Measurements from ENCODE around the gene HYAL3. TPM values are rescaled to one million over a fixed set of nuclear protein-coding genes. Genes with fewer than 3 reads are reported as not detected.
A peak's percentile ranks its signal among the peaks of the same experiment; 100 is the strongest.

HYAL3 gene
- total RNA-seq, 1 experiment from 2014 or later = 2.9 TPM

DNA sequence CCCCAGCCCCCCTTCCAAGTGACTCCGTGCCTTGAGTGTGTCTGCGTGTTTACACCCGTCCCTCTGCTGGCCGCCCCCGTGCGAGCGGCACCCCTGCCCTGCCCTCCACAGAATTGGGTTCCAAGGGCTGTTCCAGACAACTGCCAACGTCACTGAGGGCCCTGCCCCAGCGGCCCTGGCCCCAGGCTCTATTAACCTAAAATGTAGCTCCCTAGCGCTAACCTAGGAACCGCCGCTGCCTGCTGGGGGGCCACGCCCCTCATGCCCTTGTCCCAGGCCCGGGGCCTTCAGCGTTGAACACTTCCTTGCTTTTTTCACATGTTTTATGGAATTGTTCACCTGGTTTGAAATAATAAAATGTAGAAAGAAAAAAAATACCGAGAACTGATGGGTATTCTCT, 40.2 kb downstream of the HYAL3 start:
- no peaks in the 10 kb centered on the region for H3K9me3 Mint-ChIP-seq
- no peak overlapping the region for H3K4me3 Mint-ChIP-seq
- ChIA-PET CTCF (interaction anchor here (0.6 to 7.6 kb wide), 15 partner anchors 8 to 152 kb away, joined by 3 to 151 read pairs (median 17); partner anchors contain the start of genes GNAI2, HYAL3, LSMEM2 and NAA80), POLR2A (interaction anchor here (0.7 to 1.6 kb wide), 2 partner anchors 23 to 1716 kb away, joined by 3 to 6 read pairs; partner anchors contain the start of genes ABHD14A and GNAI2)
- no peaks in the 10 kb centered on the region for H3K27me3 Mint-ChIP-seq (ENCODE audit: low read depth)
- peak overlapping the region; percentile 38; the same call in 1 of the 2 replicates for H3K27ac Mint-ChIP-seq
- peaks cover 29% of the 10 kb centered on the region for H3K4me1 Mint-ChIP-seq
- no peak for TF ChIP-seq ATF1 (CRISPR knock-in tag; IDR thresholded peaks at IDR 0.05)
- peaks cover 16% of the 10 kb centered on the region for H3K36me3 Mint-ChIP-seq
- DNase-seq (ENCODE audit: low spot score) (no peak), ATAC-seq (no peak)

DNA sequence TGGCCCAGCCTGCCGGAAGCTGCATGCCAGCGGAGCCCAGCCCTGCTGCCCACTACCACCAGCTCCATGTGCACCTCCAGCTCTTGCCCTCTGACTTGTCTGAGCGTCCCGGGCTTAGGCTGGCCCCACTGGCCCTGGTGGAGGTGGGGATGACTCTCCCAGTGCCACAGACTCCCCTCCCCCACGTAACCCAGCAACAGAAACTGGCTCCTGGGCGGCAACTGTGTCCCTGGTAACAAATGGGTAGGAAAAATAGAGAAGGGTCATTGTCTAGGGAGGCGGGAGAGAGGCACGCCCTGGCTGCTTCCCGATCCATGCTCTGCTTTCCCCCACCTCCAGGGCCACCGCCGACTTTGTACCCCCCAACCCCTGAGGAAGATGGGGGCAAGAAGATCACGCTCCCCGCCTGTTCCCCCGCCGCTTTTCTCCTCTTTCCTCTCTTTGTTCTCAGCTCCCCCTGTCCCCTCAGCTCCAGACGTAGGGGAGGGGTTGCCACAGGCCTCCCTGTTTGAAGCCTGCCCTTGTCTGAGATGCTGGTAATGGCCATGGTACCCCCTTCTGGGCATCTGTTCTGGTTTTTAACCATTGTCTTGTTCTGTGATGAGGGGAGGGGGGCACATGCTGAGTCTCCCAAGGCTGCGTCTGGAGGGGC, 41.0 kb downstream of the HYAL3 start:
- TF ChIP-seq, protein P1, sequence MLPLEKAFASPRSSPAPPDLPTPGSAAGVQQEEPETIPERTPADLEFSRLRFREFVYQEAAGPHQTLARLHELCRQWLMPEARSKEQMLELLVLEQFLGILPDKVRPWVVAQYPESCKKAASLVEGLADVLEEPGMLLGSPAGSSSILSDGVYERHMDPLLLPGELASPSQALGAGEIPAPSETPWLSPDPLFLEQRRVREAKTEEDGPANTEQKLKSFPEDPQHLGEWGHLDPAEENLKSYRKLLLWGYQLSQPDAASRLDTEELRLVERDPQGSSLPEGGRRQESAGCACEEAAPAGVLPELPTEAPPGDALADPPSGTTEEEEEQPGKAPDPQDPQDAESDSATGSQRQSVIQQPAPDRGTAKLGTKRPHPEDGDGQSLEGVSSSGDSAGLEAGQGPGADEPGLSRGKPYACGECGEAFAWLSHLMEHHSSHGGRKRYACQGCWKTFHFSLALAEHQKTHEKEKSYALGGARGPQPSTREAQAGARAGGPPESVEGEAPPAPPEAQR (CRISPR knock-in tag; IDR thresholded peaks at IDR 0.05) = no peak
- TF ChIP-seq, protein P2, sequence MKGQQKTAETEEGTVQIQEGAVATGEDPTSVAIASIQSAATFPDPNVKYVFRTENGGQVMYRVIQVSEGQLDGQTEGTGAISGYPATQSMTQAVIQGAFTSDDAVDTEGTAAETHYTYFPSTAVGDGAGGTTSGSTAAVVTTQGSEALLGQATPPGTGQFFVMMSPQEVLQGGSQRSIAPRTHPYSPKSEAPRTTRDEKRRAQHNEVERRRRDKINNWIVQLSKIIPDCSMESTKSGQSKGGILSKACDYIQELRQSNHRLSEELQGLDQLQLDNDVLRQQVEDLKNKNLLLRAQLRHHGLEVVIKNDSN (CRISPR knock-in tag; IDR thresholded peaks at IDR 0.05) = no peak
- TF ChIP-seq ATF1 (CRISPR knock-in tag; IDR thresholded peaks at IDR 0.05) (no peak), TEAD1 (CRISPR knock-in tag; IDR thresholded peaks at IDR 0.05) (no peak), ETV6 (CRISPR knock-in tag; IDR thresholded peaks at IDR 0.05) (no peak), HMGA2 (CRISPR knock-in tag; IDR thresholded peaks at IDR 0.05) (no peak), CREB1 (CRISPR knock-in tag; IDR thresholded peaks at IDR 0.05) (no peak), PRRX2 (CRISPR knock-in tag; IDR thresholded peaks at IDR 0.05) (no peak), FOXP1 (CRISPR knock-in tag; IDR thresholded peaks at IDR 0.05; ENCODE audit: borderline replicate concordance) (no peak), NFYB (CRISPR knock-in tag; conservative IDR thresholded peaks at IDR 0.05; ENCODE audit: low read depth) (no peak), ZBTB21 (CRISPR knock-in tag; IDR thresholded peaks at IDR 0.05; ENCODE audit: borderline replicate concordance) (no peak)
- TF ChIP-seq, protein P3, sequence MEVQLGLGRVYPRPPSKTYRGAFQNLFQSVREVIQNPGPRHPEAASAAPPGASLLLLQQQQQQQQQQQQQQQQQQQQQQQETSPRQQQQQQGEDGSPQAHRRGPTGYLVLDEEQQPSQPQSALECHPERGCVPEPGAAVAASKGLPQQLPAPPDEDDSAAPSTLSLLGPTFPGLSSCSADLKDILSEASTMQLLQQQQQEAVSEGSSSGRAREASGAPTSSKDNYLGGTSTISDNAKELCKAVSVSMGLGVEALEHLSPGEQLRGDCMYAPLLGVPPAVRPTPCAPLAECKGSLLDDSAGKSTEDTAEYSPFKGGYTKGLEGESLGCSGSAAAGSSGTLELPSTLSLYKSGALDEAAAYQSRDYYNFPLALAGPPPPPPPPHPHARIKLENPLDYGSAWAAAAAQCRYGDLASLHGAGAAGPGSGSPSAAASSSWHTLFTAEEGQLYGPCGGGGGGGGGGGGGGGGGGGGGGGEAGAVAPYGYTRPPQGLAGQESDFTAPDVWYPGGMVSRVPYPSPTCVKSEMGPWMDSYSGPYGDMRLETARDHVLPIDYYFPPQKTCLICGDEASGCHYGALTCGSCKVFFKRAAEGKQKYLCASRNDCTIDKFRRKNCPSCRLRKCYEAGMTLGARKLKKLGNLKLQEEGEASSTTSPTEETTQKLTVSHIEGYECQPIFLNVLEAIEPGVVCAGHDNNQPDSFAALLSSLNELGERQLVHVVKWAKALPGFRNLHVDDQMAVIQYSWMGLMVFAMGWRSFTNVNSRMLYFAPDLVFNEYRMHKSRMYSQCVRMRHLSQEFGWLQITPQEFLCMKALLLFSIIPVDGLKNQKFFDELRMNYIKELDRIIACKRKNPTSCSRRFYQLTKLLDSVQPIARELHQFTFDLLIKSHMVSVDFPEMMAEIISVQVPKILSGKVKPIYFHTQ (CRISPR knock-in tag; IDR thresholded peaks at IDR 0.05) = no peak
- TF ChIP-seq, protein P4, sequence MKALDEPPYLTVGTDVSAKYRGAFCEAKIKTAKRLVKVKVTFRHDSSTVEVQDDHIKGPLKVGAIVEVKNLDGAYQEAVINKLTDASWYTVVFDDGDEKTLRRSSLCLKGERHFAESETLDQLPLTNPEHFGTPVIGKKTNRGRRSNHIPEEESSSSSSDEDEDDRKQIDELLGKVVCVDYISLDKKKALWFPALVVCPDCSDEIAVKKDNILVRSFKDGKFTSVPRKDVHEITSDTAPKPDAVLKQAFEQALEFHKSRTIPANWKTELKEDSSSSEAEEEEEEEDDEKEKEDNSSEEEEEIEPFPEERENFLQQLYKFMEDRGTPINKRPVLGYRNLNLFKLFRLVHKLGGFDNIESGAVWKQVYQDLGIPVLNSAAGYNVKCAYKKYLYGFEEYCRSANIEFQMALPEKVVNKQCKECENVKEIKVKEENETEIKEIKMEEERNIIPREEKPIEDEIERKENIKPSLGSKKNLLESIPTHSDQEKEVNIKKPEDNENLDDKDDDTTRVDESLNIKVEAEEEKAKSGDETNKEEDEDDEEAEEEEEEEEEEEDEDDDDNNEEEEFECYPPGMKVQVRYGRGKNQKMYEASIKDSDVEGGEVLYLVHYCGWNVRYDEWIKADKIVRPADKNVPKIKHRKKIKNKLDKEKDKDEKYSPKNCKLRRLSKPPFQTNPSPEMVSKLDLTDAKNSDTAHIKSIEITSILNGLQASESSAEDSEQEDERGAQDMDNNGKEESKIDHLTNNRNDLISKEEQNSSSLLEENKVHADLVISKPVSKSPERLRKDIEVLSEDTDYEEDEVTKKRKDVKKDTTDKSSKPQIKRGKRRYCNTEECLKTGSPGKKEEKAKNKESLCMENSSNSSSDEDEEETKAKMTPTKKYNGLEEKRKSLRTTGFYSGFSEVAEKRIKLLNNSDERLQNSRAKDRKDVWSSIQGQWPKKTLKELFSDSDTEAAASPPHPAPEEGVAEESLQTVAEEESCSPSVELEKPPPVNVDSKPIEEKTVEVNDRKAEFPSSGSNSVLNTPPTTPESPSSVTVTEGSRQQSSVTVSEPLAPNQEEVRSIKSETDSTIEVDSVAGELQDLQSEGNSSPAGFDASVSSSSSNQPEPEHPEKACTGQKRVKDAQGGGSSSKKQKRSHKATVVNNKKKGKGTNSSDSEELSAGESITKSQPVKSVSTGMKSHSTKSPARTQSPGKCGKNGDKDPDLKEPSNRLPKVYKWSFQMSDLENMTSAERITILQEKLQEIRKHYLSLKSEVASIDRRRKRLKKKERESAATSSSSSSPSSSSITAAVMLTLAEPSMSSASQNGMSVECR (CRISPR knock-in tag; IDR thresholded peaks at IDR 0.05; ENCODE audit: borderline replicate concordance) = no peak
- TF ChIP-seq, protein P5, sequence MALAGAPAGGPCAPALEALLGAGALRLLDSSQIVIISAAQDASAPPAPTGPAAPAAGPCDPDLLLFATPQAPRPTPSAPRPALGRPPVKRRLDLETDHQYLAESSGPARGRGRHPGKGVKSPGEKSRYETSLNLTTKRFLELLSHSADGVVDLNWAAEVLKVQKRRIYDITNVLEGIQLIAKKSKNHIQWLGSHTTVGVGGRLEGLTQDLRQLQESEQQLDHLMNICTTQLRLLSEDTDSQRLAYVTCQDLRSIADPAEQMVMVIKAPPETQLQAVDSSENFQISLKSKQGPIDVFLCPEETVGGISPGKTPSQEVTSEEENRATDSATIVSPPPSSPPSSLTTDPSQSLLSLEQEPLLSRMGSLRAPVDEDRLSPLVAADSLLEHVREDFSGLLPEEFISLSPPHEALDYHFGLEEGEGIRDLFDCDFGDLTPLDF (CRISPR knock-in tag; IDR thresholded peaks at IDR 0.05) = no peak
- TF ChIP-seq, protein P6, sequence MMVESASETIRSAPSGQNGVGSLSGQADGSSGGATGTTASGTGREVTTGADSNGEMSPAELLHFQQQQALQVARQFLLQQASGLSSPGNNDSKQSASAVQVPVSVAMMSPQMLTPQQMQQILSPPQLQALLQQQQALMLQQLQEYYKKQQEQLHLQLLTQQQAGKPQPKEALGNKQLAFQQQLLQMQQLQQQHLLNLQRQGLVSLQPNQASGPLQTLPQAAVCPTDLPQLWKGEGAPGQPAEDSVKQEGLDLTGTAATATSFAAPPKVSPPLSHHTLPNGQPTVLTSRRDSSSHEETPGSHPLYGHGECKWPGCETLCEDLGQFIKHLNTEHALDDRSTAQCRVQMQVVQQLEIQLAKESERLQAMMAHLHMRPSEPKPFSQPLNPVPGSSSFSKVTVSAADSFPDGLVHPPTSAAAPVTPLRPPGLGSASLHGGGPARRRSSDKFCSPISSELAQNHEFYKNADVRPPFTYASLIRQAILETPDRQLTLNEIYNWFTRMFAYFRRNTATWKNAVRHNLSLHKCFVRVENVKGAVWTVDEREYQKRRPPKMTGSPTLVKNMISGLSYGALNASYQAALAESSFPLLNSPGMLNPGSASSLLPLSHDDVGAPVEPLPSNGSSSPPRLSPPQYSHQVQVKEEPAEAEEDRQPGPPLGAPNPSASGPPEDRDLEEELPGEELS (CRISPR knock-in tag; IDR thresholded peaks at IDR 0.05) = no peak
- peaks cover 27% of the 10 kb centered on the region for H3K4me1 Mint-ChIP-seq
- no peak overlapping the region for H3K4me3 Mint-ChIP-seq
- ATAC-seq = no peak
- no peaks in the 10 kb centered on the region for H3K9me3 Mint-ChIP-seq
- CTCF ChIA-PET = interaction anchor here (0.6 to 7.6 kb wide), 10 partner anchors 9 to 153 kb away, joined by 3 to 151 read pairs (median 33); partner anchors contain the start of gene SEMA3B
- H3K36me3 Mint-ChIP-seq = peaks cover 22% of the 10 kb centered on the region
- no peak overlapping the region for H3K27ac Mint-ChIP-seq
- no peaks in the 10 kb centered on the region for H3K27me3 Mint-ChIP-seq (ENCODE audit: low read depth)
- no peak for DNase-seq (ENCODE audit: low spot score)
- POLR2A ChIA-PET = interaction anchor here (0.7 kb wide), 1 partner anchor 1717 kb away, joined by 3 read pairs; the partner anchor contains the start of gene ABHD14A
